ENCODE measurements around the gene SAE1.

- TF ChIP-seq CTCF (IDR thresholded peaks at IDR 0.05 in 2 of 3, conservative IDR thresholded peaks at IDR 0.05 in 1 of 3; ENCODE audit: control insufficient read depth in 2 of 3, extremely low read depth in 1 of 3, insufficient read depth in 1 of 3, low read depth in 3 of 3, low read length in 3 of 3) (no peak), ELK1 (IDR thresholded peaks at IDR 0.05; ENCODE audit: low read depth, low read length) (no peak)
These were observed 109.1 kb downstream of the SAE1 start for GRCh38 chr19:47239610-47240296.

Data from GM12878 (cell line).